Measurements from ENCODE around the gene FAM193B.

DNA sequence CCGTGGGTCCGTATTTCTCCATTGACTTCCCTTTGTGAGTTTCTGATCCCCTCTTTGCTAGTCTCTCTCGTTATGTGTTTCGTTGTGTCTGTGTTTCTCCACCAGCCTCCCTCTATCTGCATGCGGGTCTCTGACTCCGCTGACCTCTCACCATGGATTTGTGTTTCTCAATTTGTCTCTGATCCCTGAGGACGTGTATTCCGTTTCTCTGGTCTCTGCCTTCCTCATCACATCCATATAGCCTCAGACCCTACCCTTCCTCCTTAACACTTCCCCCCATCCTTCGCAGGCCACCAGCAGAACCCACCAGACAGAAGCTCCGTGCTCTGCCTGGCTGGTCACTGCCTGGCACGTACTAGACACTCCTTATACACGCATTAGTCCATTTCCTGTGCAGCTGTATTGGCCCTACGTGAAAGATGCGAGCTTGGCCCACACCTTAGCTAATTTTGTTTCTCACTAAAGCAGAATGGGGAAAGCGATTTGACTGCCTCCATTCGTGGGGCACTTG is 46.2 kb upstream of the FAM193B start:
- no peak for TF ChIP-seq GATA2 (IDR thresholded peaks at IDR 0.05; ENCODE audit: low read depth, low read length)
- TF ChIP-seq GATA3 (IDR thresholded peaks at IDR 0.05; ENCODE audit: low read depth, low read length) = no peak
